Kidney capillary endothelial cell (primary cell): ENCODE results near the gene KCNAB2.

Source experiments
- DNase-seq: peaks from one replicate; pipeline ENCODE4 v3.0.0-alpha.2; 2018; ENCODE audit warnings: low spot score

Gene KCNAB2

GRCh38 chr1:6097117-6097595 is 51.5 kb downstream of the KCNAB2 start:
- no peak for DNase-seq

DNA sequence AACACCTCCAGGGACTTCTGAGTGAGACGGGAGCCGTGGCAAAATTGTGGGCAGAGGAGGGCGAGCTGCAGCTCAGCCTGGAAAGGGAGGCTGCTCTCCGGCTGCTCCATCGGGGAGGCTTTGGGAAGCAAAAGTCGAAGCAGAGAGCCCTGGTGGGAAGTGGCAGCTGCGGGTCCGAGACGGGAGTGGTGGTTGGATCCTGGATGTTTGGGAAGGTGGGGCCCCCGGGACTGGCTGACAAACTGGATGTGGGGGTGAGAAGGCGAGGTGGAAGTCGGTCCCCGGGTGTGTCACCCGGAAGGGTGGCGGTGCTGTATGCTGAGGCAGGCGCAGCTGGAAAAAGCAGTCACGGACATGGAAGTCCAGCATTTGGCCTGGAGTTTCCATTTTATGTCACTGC is 52.1 kb downstream of the KCNAB2 start:
- DNase-seq = no peak

DNA sequence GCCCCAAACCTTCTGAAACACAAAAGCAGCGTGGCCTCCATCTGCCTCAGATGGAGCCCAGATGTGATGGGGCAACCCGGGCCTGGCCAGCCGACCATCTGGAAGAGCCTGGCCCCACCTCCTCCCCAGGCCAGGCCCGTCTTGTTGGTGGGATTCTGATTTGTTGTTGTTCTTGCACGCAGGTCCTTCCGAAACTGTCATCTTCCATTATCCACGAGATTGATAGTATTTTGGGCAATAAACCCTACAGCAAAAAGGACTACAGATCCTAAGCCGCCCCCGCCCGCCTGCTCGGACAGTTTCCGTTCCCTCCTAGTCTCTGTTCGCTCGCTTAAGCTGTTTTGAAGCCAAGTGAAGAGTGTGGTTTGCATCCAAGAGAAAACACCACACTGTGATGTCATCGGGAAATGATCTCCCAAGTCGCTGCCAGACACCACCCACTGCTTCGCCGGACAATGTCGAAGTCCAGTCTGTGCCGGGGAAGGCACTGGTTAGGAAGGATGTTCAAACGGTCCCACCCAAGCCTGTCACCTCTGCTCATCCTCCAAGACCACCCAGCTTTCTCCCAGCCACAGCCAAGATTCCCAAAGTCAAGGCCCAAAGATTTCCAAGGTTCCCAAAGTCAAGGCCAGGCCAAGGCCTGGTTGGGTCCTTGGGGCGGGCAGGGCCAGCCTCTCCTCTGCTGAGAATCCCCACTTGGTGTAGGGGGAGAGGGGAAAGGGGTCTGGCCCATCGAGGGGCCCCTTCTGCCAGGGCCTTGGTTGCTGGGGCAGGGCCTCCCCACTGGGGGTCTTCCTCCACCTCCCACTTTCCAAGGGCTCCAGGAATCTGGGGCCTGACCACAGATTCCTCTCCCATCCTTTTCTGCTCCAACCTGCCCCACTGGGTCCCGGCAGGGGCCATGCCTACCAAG is 52.9 kb downstream of the KCNAB2 start:
- no peak for DNase-seq

GRCh38 chr1:6099297-6099696 is 53.6 kb downstream of the KCNAB2 start:
- no peak for DNase-seq

- DNase-seq = no peak
Measured at GRCh38 chr1:6099787-6100765, 54.4 kb downstream of the KCNAB2 start.

- no peak for DNase-seq
Measured at GRCh38 chr1:6100861-6101783, 55.4 kb downstream of the KCNAB2 start.

GRCh38 chr1:6101826-6102531 is 56.3 kb downstream of the KCNAB2 start:
- no peak for DNase-seq

- DNase-seq = no peak
Measured at GRCh38 chr1:6102532-6102845, 56.8 kb downstream of the KCNAB2 start.

DNA sequence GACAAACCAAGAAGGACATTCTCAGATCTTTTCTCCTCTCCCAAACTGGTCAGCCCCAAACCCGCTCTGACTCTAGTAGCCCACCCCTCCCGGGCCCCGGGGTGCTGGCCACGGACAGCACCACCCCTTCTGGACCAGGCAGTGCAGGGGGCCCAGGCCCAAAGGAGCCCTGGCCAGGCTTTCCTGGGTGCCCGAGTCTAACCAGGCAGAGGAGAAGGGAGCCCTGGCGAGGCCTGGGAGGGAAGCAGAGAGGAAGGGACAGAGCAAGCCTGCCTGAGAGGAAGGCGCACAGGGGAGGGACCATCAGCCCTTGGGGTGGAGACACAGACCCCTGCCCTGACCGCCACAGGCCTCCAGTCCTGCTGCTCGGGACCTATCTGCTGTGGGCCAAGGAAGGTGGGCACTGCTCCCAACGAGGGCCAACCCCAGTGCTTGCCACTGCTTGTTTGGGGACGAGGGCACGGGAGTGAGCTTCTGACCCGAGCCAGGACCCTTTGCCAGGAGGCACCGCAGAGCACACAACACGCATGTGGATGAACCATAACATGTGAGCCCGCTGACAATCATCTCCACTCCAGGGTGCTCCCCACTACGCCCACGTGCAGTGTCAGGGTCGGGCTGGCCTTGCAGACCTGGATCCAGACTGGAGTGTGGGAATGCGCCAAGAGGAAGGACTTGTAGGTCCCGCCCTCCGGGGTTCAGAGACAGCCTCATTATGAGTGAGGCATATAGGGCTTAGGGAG is 57.6 kb downstream of the KCNAB2 start:
- no peak for DNase-seq

- no peak for DNase-seq
Measured at GRCh38 chr1:6103854-6104530, 58.3 kb downstream of the KCNAB2 start.

GRCh38 chr1:6104631-6105030 is 58.9 kb downstream of the KCNAB2 start:
- no peak for DNase-seq

DNA sequence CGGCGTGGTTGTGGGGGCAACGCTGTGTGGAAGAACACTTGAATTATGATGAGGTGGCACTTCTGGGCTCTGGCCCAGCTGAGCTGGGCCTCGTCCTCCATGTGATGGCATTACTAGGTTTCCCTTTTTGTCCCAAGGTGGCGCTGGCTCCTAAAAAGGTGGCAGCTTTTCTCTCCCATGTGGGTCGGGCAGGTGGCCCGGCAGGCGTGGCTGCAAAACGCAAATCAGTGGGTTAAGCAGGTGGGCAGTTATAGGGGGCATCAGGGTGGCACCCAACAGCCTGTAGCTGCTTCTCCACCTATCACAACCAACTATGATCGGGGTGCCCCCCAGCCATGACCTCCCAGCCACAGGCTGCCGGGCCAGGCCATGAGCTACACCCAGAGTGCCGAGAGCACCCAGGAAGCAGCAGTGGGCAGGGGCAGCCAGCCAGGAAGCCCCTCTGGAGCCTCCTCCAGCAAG is 59.6 kb downstream of the KCNAB2 start:
- no peak for DNase-seq

- no peak for DNase-seq
Measured at GRCh38 chr1:6105763-6106162, 60.1 kb downstream of the KCNAB2 start.

GRCh38 chr1:6106321-6106731 is 60.6 kb downstream of the KCNAB2 start:
- no peak for DNase-seq

GRCh38 chr1:6106977-6107376 is 61.3 kb downstream of the KCNAB2 start:
- no peak for DNase-seq

- DNase-seq = no peak
Measured at GRCh38 chr1:6107409-6108356, 62.0 kb downstream of the KCNAB2 start.

- no peak for DNase-seq
Measured at GRCh38 chr1:6108476-6108875, 62.8 kb downstream of the KCNAB2 start.

DNA sequence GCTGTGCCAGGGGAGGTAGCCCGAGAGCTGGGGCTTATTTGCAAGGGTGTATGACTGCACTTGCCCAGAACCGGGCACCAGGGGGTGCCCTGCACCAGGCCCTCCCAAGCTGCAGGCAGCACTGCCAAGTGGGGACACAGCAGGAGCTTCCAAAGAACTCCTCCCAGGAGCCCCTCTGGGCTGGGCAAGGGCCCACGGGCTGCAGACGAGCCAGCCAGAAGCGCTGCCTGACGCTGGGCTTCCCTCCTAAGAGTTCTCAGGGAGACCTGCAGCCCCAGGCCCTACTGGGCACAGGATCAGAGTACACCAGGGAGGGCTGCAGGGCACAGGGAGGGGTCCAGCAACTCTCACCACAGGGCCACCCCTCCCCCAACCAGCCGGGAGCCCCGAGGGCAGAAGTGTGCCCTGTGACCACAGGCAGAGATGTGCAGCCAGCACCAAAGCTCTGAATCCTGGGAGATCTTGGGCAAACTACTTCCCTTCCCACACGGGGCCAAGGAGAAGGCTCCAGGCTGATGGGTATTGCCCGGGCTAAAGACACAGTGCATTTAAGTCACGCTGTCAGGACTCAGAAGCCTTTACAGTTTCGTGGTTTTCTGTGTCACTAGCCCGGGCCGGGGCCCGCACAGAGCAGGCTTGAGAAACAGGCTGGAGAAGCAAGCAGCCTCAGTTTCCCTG is 63.4 kb downstream of the KCNAB2 start:
- peak; percentile 59 for DNase-seq
